ENCODE data around the gene BRPF1.

The BRPF1 gene

GRCh38 chr3:9703736-9704346, 27.7 kb upstream of the BRPF1 start, which contains the start of gene CPNE9:
Gene CPNE9 (plus strand): TSS chr3:9703833. CDS start chr3:9703997, 164 bp downstream.
- no peak for DNase-seq (ENCODE audit: low spot score)

- peak; percentile 26 for DNase-seq (ENCODE audit: low spot score)
Measured at GRCh38 chr3:9704347-9705322, 26.9 kb upstream of the BRPF1 start.

GRCh38 chr3:9710174-9710739, 21.3 kb upstream of the BRPF1 start:
- DNase-seq (ENCODE audit: low spot score), result no peak

- DNase-seq (ENCODE audit: low spot score), result no peak
Measured at GRCh38 chr3:9712415-9712814, 19.1 kb upstream of the BRPF1 start.

- DNase-seq (ENCODE audit: low spot score), result no peak
Measured at GRCh38 chr3:9713142-9713541, 18.4 kb upstream of the BRPF1 start.

- no peak for DNase-seq (ENCODE audit: low spot score)
Measured at GRCh38 chr3:9715136-9715535, 16.4 kb upstream of the BRPF1 start.

GRCh38 chr3:9715764-9716437, 15.6 kb upstream of the BRPF1 start:
- peak; percentile 87 for DNase-seq (ENCODE audit: low spot score)

- DNase-seq (ENCODE audit: low spot score), result no peak
Measured at GRCh38 chr3:9716801-9717555, 14.6 kb upstream of the BRPF1 start.

GRCh38 chr3:9717563-9717962, 14.0 kb upstream of the BRPF1 start:
- DNase-seq (ENCODE audit: low spot score), result no peak

GRCh38 chr3:9718118-9718517, 13.4 kb upstream of the BRPF1 start:
- DNase-seq (ENCODE audit: low spot score), result no peak

GRCh38 chr3:9721015-9721699, 10.4 kb upstream of the BRPF1 start:
- DNase-seq (ENCODE audit: low spot score), result peak; percentile 52

GRCh38 chr3:9721700-9722060, 9.9 kb upstream of the BRPF1 start:
- no peak for DNase-seq (ENCODE audit: low spot score)

- no peak for DNase-seq (ENCODE audit: low spot score)
Measured at GRCh38 chr3:9725775-9726515, 5.6 kb upstream of the BRPF1 start.

GRCh38 chr3:9727041-9727595, 4.4 kb upstream of the BRPF1 start:
- DNase-seq (ENCODE audit: low spot score), result peak; percentile 35

GRCh38 chr3:9727743-9728142, 3.8 kb upstream of the BRPF1 start:
- no peak for DNase-seq (ENCODE audit: low spot score)

- no peak for DNase-seq (ENCODE audit: low spot score)
Measured at GRCh38 chr3:9729419-9729818, 2.1 kb upstream of the BRPF1 start.

GRCh38 chr3:9730657-9731205, 804 bp upstream of the BRPF1 start:
- DNase-seq (ENCODE audit: low spot score), result no peak

GRCh38 chr3:9732080-9732739, 675 bp downstream of the BRPF1 start:
- DNase-seq (ENCODE audit: low spot score), result peak; percentile 17

GRCh38 chr3:9732740-9733115, 1.2 kb downstream of the BRPF1 start:
- DNase-seq (ENCODE audit: low spot score), result peak; percentile 16

Data from kidney tubule cell (primary cell).